Measurements from ENCODE around the gene KMT2A. TPM values are rescaled to one million over a fixed set of nuclear protein-coding genes. Genes with fewer than 3 reads are reported as not detected.

Gene KMT2A
- total RNA-seq, 3 donors from 2014 or later: 49.0 to 89.3 (median 51.4) TPM

DNA sequence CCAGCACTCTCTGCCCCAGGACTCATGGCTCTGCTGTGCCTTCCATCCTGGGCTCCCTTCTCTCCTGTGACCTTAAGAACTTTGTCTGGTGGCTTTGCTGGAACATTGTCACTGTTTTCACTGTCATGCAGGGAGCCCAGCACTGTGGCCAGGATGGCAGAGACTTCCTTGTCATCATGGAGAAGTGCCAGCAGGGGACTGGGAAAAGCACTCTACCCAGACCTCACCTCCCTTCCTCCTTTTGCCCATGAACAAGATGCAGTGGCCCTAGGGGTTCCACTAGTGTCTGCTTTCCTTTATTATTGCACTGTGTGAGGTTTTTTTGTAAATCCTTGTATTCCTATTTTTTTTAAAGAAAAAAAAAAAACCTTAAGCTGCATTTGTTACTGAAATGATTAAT lies 88.1 kb downstream of the KMT2A start:
- TF ChIP-seq, protein P1, sequence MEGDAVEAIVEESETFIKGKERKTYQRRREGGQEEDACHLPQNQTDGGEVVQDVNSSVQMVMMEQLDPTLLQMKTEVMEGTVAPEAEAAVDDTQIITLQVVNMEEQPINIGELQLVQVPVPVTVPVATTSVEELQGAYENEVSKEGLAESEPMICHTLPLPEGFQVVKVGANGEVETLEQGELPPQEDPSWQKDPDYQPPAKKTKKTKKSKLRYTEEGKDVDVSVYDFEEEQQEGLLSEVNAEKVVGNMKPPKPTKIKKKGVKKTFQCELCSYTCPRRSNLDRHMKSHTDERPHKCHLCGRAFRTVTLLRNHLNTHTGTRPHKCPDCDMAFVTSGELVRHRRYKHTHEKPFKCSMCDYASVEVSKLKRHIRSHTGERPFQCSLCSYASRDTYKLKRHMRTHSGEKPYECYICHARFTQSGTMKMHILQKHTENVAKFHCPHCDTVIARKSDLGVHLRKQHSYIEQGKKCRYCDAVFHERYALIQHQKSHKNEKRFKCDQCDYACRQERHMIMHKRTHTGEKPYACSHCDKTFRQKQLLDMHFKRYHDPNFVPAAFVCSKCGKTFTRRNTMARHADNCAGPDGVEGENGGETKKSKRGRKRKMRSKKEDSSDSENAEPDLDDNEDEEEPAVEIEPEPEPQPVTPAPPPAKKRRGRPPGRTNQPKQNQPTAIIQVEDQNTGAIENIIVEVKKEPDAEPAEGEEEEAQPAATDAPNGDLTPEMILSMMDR (IDR thresholded peaks at IDR 0.05): no peak
- ATAC-seq: no peak
- Histone ChIP-seq H3K9me3 (no peaks in the 10 kb centered on the region), H3K4me3 (no peak overlapping the region), H3K4me1 (ENCODE audit: low read depth) (no peaks in the 10 kb centered on the region), H3K36me3 (ENCODE audit: low read depth) (peaks cover 10% of the 10 kb centered on the region)
- DNase-seq: no peak
- intact Hi-C loops (cut with DNase I, micrococcal nuclease): no loop called here

DNA sequence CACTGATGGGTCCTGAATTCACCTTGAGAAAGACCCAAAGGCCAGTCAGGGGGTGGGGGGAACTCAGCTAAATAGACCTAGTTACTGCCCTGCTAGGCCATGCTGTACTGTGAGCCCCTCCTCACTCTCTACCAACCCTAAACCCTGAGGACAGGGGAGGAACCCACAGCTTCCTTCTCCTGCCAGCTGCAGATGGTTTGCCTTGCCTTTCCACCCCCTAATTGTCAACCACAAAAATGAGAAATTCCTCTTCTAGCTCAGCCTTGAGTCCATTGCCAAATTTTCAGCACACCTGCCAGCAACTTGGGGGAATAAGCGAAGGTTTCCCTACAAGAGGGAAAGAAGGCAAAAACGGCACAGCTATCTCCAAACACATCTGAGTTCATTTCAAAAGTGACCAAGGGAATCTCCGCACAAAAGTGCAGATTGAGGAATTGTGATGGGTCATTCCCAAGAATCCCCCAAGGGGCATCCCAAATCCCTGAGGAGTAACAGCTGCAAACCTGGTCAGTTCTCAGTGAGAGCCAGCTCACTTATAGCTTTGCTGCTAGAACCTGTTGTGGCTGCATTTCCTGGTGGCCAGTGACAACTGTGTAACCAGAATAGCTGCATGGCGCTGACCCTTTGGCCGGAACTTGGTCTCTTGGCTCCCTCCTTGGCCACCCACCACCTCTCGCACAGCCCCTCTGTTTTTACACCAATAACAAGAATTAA lies 88.6 kb downstream of the KMT2A start:
- intact Hi-C loops (cut with DNase I, micrococcal nuclease): no loop called here
- Histone ChIP-seq H3K9me3 (no peaks in the 10 kb centered on the region), H3K4me1 (ENCODE audit: low read depth) (peaks cover 4% of the 10 kb centered on the region), H3K4me3 (no peak overlapping the region), H3K36me3 (ENCODE audit: low read depth) (peaks cover 10% of the 10 kb centered on the region)
- ATAC-seq: no peak
- no peak for DNase-seq
- TF ChIP-seq, protein P1 (IDR thresholded peaks at IDR 0.05): no peak

DNA sequence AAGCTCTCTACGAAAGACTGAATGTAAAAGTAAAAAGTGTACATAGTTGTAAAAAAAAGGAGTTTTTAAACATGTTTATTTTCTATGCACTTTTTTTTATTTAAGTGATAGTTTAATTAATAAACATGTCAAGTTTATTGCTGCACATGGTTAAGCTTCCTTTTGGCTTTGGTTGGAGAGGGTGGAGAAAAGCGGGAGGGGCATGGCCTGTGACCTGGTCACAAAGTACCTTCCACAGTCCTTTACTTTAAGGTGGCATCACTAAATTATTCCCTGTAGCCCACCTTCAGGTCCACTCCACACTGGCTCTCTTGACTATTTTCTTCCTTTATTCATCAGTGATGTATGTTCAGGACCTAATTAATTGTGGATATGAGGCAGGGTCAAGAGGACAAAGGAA lies 90.4 kb downstream of the KMT2A start:
- TF ChIP-seq, protein P1 (IDR thresholded peaks at IDR 0.05): no peak
- intact Hi-C loops (cut with DNase I, micrococcal nuclease): no loop called here
- ATAC-seq (no peak), DNase-seq (no peak)
- H3K9me3 ChIP-seq: no peaks in the 10 kb centered on the region
- H3K4me3 ChIP-seq: no peak overlapping the region
- H3K36me3 ChIP-seq (ENCODE audit: low read depth): no peaks in the 10 kb centered on the region
- peaks cover 8% of the 10 kb centered on the region for H3K4me1 ChIP-seq (ENCODE audit: low read depth)

DNA sequence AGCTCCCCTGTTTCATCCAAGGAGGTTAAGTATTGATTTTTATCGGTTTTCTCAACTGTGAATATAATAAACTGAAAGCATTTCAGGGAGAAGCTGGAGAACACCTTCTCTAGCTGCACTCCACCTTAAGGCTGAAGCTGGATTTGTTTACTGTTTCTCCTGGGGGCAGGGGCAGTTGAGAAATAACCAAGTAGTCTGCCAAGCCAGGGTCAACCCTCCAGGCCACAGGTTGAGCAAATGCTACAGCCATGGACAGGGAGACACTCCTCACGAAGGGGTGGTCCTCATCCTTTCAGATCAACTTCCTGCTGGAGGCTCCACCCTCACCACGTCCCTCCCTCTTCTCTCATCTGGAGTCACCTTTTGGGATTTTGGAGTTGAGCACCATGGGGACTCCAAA lies 90.8 kb downstream of the KMT2A start, which contains the start of gene TTC36:
Gene TTC36, plus strand, starts transcription at position 366 of the 400 bp plus-strand sequence. Its CDS starts 21 bp downstream, at position 387.
- intact Hi-C loops (cut with DNase I, micrococcal nuclease): no loop called here
- peaks cover 8% of the 10 kb centered on the region for H3K4me1 ChIP-seq (ENCODE audit: low read depth)
- no peak within 1 kb of the TSS for H3K4me3 ChIP-seq
- no peaks in the 10 kb centered on the region for H3K9me3 ChIP-seq
- no peak for DNase-seq
- no peaks in the 10 kb centered on the region for H3K36me3 ChIP-seq (ENCODE audit: low read depth)
- TF ChIP-seq, protein P1 (IDR thresholded peaks at IDR 0.05): no peak
- ATAC-seq: no peak

DNA sequence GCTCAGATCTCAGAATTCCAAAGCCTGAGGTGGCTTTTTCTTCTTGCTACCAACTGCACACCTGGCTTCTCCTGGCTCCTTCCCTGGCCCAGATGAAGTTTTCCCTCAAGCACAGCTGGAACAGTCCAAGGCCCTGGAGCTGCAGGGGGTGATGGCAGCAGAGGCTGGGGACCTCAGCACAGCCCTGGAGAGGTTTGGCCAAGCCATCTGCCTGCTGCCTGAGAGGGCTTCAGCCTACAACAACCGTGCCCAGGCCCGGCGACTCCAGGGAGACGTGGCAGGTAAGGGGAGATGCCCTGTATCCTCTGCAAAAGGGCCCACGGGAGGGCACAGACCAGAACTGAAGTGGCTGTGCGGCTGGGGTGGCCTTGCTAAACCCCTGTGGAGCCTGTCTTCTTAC lies 92.2 kb downstream of the KMT2A start:
- no peak overlapping the region for H3K4me3 ChIP-seq
- intact Hi-C loops (cut with DNase I, micrococcal nuclease): no loop called here
- H3K9me3 ChIP-seq: no peaks in the 10 kb centered on the region
- H3K4me1 ChIP-seq (ENCODE audit: low read depth): peaks cover 8% of the 10 kb centered on the region
- no peaks in the 10 kb centered on the region for H3K36me3 ChIP-seq (ENCODE audit: low read depth)
- TF ChIP-seq, protein P1 (IDR thresholded peaks at IDR 0.05): no peak
- DNase-seq (no peak), ATAC-seq (no peak)

Data from mucosa of descending colon (tissue), 3 donors.